ENCODE results near the gene HAO1.
"Not testable (repeated sequence)": the region's sequence is repeated elsewhere in the genome, so short reads cannot be mapped to it uniquely, and the experiment has no call there.

Gene HAO1

GRCh38 chr20:7940341-7940740 lies at the start of gene HAO1:
Gene HAO1 (minus strand): TSS chr20:7940458. CDS start chr20:7940422, 36 bp downstream.
- no peak for DNase-seq (ENCODE audit: low read depth)

GRCh38 chr20:7989379-7989778 lies 49.1 kb upstream of the HAO1 start:
- no peak for DNase-seq (ENCODE audit: low read depth)

- no peak for DNase-seq (ENCODE audit: low read depth)
Observed at GRCh38 chr20:7985916-7986315, 45.7 kb upstream of the HAO1 start.

- DNase-seq (ENCODE audit: low read depth), result no peak
Observed at GRCh38 chr20:7984192-7984591, 43.9 kb upstream of the HAO1 start.

GRCh38 chr20:7981374-7981773 lies 41.1 kb upstream of the HAO1 start:
- no peak for DNase-seq (ENCODE audit: low read depth)

- DNase-seq (ENCODE audit: low read depth), result peak; percentile 68
Observed at GRCh38 chr20:7980332-7981046, 40.2 kb upstream of the HAO1 start.

- DNase-seq (ENCODE audit: low read depth), result no peak
Observed at GRCh38 chr20:7977709-7978108, 37.5 kb upstream of the HAO1 start.

- DNase-seq (ENCODE audit: low read depth), result no peak
Observed at GRCh38 chr20:7975851-7976414, 35.7 kb upstream of the HAO1 start.

GRCh38 chr20:7974785-7975435 lies 34.7 kb upstream of the HAO1 start:
- DNase-seq (ENCODE audit: low read depth), result no peak

GRCh38 chr20:7971536-7972280 lies 31.4 kb upstream of the HAO1 start:
- no peak for DNase-seq (ENCODE audit: low read depth)

- peak; percentile 55 for DNase-seq (ENCODE audit: low read depth)
Observed at GRCh38 chr20:7967199-7967844, 27.1 kb upstream of the HAO1 start.

GRCh38 chr20:7966176-7966575 lies 25.9 kb upstream of the HAO1 start:
- DNase-seq (ENCODE audit: low read depth), result no peak

- no peak for DNase-seq (ENCODE audit: low read depth)
Observed at GRCh38 chr20:7959484-7959883, 19.2 kb upstream of the HAO1 start.

- DNase-seq (ENCODE audit: low read depth), result not testable (repeated sequence)
Observed at GRCh38 chr20:7956561-7956960, 16.3 kb upstream of the HAO1 start.

- DNase-seq (ENCODE audit: low read depth), result no peak
Observed at GRCh38 chr20:7950387-7950786, 10.1 kb upstream of the HAO1 start.

- no peak for DNase-seq (ENCODE audit: low read depth)
Observed at GRCh38 chr20:7943891-7944290, 3.6 kb upstream of the HAO1 start.

- no peak for DNase-seq (ENCODE audit: low read depth)
Observed at GRCh38 chr20:7939663-7940062, 595 bp downstream of the HAO1 start.

GRCh38 chr20:7938058-7938457 lies 2.2 kb downstream of the HAO1 start:
- no peak for DNase-seq (ENCODE audit: low read depth)

- no peak for DNase-seq (ENCODE audit: low read depth)
Observed at GRCh38 chr20:7937328-7937727, 2.9 kb downstream of the HAO1 start.

GRCh38 chr20:7935027-7935551 lies 5.2 kb downstream of the HAO1 start:
- DNase-seq (ENCODE audit: low read depth), result no peak

- DNase-seq (ENCODE audit: low read depth), result no peak
Observed at GRCh38 chr20:7933346-7933745, 6.9 kb downstream of the HAO1 start.

GRCh38 chr20:7930343-7930742 lies 9.9 kb downstream of the HAO1 start:
- DNase-seq (ENCODE audit: low read depth), result no peak
